Ishikawa (cell line): ENCODE measurements around the gene TMPRSS7.

Experiments used
- CREB1 ChIP-seq: IDR thresholded peaks from 2 replicates; pipeline ENCODE4 v1.6.1; 2012; ENCODE audit warnings: low read depth
- EGR1 ChIP-seq: IDR thresholded peaks from 2 replicates; pipeline ENCODE4 v1.6.1; 2012
- EP300 ChIP-seq: IDR thresholded peaks from 2 replicates; pipeline ENCODE4 v1.6.1; 2012; ENCODE audit warnings: borderline replicate concordance
- FOXM1 ChIP-seq: IDR thresholded peaks from 2 replicates; pipeline ENCODE4 v1.6.1; 2012; ENCODE audit warnings: low read depth, borderline replicate concordance
- MAX ChIP-seq: IDR thresholded peaks from 2 replicates; pipeline ENCODE4 v1.6.1; 2012
- RAD21 ChIP-seq: IDR thresholded peaks from 2 replicates; pipeline ENCODE4 v1.6.1; 2012; ENCODE audit warnings: low read depth
- REST ChIP-seq: IDR thresholded peaks from 2 replicates; pipeline ENCODE4 v1.6.1; 2012; ENCODE audit warnings: low read depth, mild to moderate bottlenecking
- TAF1 ChIP-seq: IDR thresholded peaks from 2 replicates; pipeline ENCODE4 v1.6.1; 2012; ENCODE audit warnings: low read depth, mild to moderate bottlenecking
- TCF12 ChIP-seq: IDR thresholded peaks from 2 replicates; pipeline ENCODE4 v1.6.1; 2012; ENCODE audit warnings: low read depth
- TEAD4 ChIP-seq: IDR thresholded peaks from 2 replicates; pipeline ENCODE4 v1.6.1; 2012
- YY1 ChIP-seq: IDR thresholded peaks from 2 replicates; pipeline ENCODE4 v1.6.1; 2012; ENCODE audit warnings: low read depth
- ZBTB7A ChIP-seq: IDR thresholded peaks from 2 replicates; pipeline ENCODE4 v1.6.1; 2012; ENCODE audit warnings: low read depth
- TF ChIP-seq, protein P1 (sequence below): IDR thresholded peaks from 2 replicates; pipeline ENCODE4 v1.6.1; 2012

GRCh38 chr3:112043621-112044201, 9.2 kb downstream of the TMPRSS7 start:
- TF ChIP-seq, protein P1, sequence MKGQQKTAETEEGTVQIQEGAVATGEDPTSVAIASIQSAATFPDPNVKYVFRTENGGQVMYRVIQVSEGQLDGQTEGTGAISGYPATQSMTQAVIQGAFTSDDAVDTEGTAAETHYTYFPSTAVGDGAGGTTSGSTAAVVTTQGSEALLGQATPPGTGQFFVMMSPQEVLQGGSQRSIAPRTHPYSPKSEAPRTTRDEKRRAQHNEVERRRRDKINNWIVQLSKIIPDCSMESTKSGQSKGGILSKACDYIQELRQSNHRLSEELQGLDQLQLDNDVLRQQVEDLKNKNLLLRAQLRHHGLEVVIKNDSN, result no peak
- peak; percentile 65; the same call in 1 of the 2 replicates for TF ChIP-seq YY1
- no peak for TF ChIP-seq MAX
- TF ChIP-seq EP300, result no peak
- TF ChIP-seq TCF12, result no peak
- TF ChIP-seq TAF1, result no peak
- no peak for TF ChIP-seq FOXM1
- peak; percentile 91 for TF ChIP-seq RAD21
- TF ChIP-seq REST, result no peak
- TF ChIP-seq ZBTB7A, result no peak
- TF ChIP-seq TEAD4, result no peak; the same call in 1 of the 2 replicates
- TF ChIP-seq CREB1, result no peak
- TF ChIP-seq EGR1, result no peak
